ENCODE results near the gene DTNB.

The DTNB gene

GRCh38 chr2:25377822-25378421 lies 295.5 kb downstream of the DTNB start:
- no peak overlapping the region for H3K4me3 ChIP-seq (ENCODE audit: low read depth, low read length)
- DNase-seq (ENCODE audit: low read depth), result no peak
- TF ChIP-seq CTCF (conservative IDR thresholded peaks at IDR 0.05; ENCODE audit: low read depth, low read length), result no peak

- peak overlapping the region; percentile 7 for H3K4me3 ChIP-seq (ENCODE audit: low read depth, low read length)
- peak; percentile 89 for DNase-seq (ENCODE audit: low read depth)
- TF ChIP-seq CTCF (conservative IDR thresholded peaks at IDR 0.05; ENCODE audit: low read depth, low read length), result peak; percentile 58
Observed at GRCh38 chr2:25376750-25377621, 296.4 kb downstream of the DTNB start.

GRCh38 chr2:25375989-25376545 lies 297.3 kb downstream of the DTNB start:
- no peak for DNase-seq (ENCODE audit: low read depth)
- TF ChIP-seq CTCF (conservative IDR thresholded peaks at IDR 0.05; ENCODE audit: low read depth, low read length), result no peak
- no peak overlapping the region for H3K4me3 ChIP-seq (ENCODE audit: low read depth, low read length)

- no peak overlapping the region for H3K4me3 ChIP-seq (ENCODE audit: low read depth, low read length)
- TF ChIP-seq CTCF (conservative IDR thresholded peaks at IDR 0.05; ENCODE audit: low read depth, low read length), result no peak
- DNase-seq (ENCODE audit: low read depth), result no peak
Observed at GRCh38 chr2:25375371-25375988, 297.9 kb downstream of the DTNB start.

GRCh38 chr2:25374827-25375226 lies 298.6 kb downstream of the DTNB start:
- TF ChIP-seq CTCF (conservative IDR thresholded peaks at IDR 0.05; ENCODE audit: low read depth, low read length), result no peak
- H3K4me3 ChIP-seq (ENCODE audit: low read depth, low read length), result no peak overlapping the region
- no peak for DNase-seq (ENCODE audit: low read depth)

GRCh38 chr2:25374411-25374810 lies 299.0 kb downstream of the DTNB start:
- no peak for TF ChIP-seq CTCF (conservative IDR thresholded peaks at IDR 0.05; ENCODE audit: low read depth, low read length)
- no peak for DNase-seq (ENCODE audit: low read depth)
- H3K4me3 ChIP-seq (ENCODE audit: low read depth, low read length), result no peak overlapping the region

All from choroid plexus epithelial cell (primary cell).